ENCODE measurements around the gene MVK.

MVK gene

DNA sequence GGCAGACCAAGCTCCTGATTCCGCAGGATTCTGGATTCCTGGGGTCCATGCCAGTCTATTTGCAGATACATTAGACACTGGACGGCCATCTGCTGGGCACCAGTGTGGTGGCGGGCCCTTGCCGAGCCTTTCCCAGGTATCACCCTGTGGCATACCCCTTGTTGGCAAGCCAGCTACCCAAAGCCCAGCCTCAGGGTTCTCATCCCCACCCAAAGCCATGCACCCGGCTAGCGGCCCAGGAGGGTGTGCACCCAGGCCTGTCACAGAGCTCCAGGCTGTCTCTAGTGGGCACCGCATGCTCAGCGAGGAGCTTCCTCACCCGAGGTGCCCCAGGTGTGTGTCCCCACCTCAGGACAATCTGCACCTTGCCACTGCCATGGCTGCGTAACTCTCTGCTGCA, 14.0 kb upstream of the MVK start:
- no peak for DNase-seq (ENCODE audit: extremely low spot score)
- CTCF ChIA-PET, result no interaction called here
- POLR2A ChIA-PET, result interaction anchor here (0.7 kb wide), 1 partner anchor 14 kb away, joined by 3 read pairs; the partner anchor contains the start of gene MVK
- no peak for TF ChIP-seq ELF4 (IDR thresholded peaks at IDR 0.05)
- no peak for TF ChIP-seq FOXK2 (IDR thresholded peaks at IDR 0.05)
- TF ChIP-seq SP1 (IDR thresholded peaks at IDR 0.05), result no peak
- TF ChIP-seq TARDBP (IDR thresholded peaks at IDR 0.05), result no peak
- no peak for TF ChIP-seq FOXA1 (IDR thresholded peaks at IDR 0.05)
- TF ChIP-seq ARNT (IDR thresholded peaks at IDR 0.05), result no peak
- TF ChIP-seq BHLHE40 (IDR thresholded peaks at IDR 0.05; ENCODE audit: borderline replicate concordance), result no peak
- no peak for TF ChIP-seq CTBP1 (IDR thresholded peaks at IDR 0.05; ENCODE audit: borderline replicate concordance)
- TF ChIP-seq ZNF384 (IDR thresholded peaks at IDR 0.05), result no peak
- no peak for TF ChIP-seq L3MBTL2 (conservative IDR thresholded peaks at IDR 0.05)
- TF ChIP-seq HDGF (IDR thresholded peaks at IDR 0.05; ENCODE audit: borderline replicate concordance), result no peak
- no peak for TF ChIP-seq SUZ12 (IDR thresholded peaks at IDR 0.05)
- TF ChIP-seq, protein P1, sequence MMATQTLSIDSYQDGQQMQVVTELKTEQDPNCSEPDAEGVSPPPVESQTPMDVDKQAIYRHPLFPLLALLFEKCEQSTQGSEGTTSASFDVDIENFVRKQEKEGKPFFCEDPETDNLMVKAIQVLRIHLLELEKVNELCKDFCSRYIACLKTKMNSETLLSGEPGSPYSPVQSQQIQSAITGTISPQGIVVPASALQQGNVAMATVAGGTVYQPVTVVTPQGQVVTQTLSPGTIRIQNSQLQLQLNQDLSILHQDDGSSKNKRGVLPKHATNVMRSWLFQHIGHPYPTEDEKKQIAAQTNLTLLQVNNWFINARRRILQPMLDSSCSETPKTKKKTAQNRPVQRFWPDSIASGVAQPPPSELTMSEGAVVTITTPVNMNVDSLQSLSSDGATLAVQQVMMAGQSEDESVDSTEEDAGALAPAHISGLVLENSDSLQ (IDR thresholded peaks at IDR 0.05), result no peak
- no peak for TF ChIP-seq FOXM1 (IDR thresholded peaks at IDR 0.05; ENCODE audit: borderline replicate concordance)
- no peak for TF ChIP-seq NFRKB (IDR thresholded peaks at IDR 0.05)
- no peak for TF ChIP-seq LEF1 (IDR thresholded peaks at IDR 0.05; ENCODE audit: borderline replicate concordance)

DNA sequence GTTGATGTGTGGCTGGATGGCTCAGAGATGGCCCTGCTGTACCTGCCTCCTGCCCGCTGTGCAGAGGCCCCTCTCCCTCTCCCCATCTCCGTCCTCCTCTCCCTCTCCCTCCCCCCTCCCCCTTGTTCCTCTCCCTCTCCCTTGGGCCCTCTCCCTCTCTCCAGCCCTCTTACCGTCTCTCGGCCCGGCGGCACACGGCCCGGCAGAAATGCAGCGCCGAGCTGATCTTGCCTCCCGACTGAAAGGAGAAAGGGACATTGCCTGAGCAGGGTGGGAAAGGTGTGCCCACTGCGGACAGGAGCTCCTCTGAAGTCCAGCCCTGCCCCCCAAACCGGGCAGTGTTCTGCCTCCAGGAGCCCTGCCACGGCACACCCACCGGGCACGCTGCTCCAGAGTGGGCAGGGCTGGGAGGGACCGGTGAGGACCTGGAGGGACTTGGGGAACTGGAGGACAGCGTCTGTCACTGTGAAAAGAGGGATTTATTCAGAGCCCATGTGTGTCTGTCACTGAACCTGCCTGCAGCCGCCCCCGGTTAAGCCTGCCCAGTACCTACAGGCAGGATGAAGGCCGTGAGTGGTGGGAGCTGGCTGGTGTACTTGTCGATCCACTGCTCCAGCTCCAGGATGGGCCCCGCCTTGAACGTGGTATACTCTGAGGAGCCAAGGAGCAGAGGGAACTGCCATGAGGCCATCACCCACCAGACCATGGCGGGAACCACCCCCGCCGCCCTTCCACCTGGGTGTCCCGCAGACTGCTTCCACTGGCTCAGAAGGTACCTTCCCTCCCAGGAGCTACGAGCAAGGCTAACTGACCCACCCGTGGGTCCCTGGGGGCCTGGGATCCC, 12.5 kb upstream of the MVK start:
- ChIA-PET POLR2A (interaction anchor here (0.6 kb wide), 1 partner anchor 13 kb away, joined by 3 read pairs; the partner anchor contains the start of genes MMAB and MVK), CTCF (no interaction called here)
- DNase-seq (ENCODE audit: extremely low spot score), result no peak
- TF ChIP-seq SP1 (IDR thresholded peaks at IDR 0.05) (no peak), LEF1 (IDR thresholded peaks at IDR 0.05; ENCODE audit: borderline replicate concordance) (no peak)

DNA sequence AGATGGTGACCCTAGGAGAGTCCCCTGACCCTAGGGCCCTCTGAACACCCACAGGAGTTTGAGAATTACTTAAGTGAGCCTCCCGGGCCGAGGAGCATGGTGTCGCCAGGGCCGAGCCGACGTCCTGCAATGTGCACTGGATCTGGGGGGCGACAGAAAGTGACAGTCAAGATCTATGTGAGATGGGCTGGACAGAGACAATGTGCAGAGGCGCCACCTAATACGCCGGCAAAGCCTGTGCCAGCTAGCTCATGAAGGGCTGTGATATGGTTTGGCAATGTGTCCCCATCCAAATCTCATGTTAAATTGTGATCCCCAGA, 11.9 kb upstream of the MVK start:
- TF ChIP-seq ARNT (IDR thresholded peaks at IDR 0.05) (no peak), SP1 (IDR thresholded peaks at IDR 0.05) (no peak), FOXA1 (IDR thresholded peaks at IDR 0.05) (no peak)
- POLR2A ChIA-PET, result interaction anchor here (0.6 kb wide), 1 partner anchor 12 kb away, joined by 3 read pairs; the partner anchor contains the start of genes MMAB and MVK
- CTCF ChIA-PET, result no interaction called here
- no peak for DNase-seq (ENCODE audit: extremely low spot score)

DNA sequence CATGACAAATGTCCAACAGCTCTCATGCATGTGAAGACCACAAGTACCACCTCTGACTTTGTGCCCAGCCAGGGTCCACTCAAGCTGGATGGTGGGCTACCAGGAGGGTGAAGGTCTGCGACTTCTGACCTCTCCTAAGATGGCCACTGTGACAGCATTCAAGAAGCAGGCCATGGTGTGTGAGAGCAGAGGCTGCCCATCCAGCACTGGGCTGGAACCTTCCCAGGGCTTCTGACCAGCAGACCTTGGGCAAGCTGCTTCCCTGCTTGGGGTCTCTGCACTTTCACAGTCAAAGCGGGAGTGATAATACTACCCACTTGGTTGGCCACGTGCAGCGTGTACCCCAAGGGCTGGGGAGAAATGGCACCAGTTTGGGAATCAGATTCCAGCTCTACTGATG, 10.7 kb upstream of the MVK start:
- ChIA-PET POLR2A (no interaction called here), CTCF (no interaction called here)
- TF ChIP-seq BHLHE40 (IDR thresholded peaks at IDR 0.05; ENCODE audit: borderline replicate concordance) (no peak), ELF4 (IDR thresholded peaks at IDR 0.05) (no peak), SUZ12 (IDR thresholded peaks at IDR 0.05) (no peak), NFRKB (IDR thresholded peaks at IDR 0.05) (no peak), ARNT (IDR thresholded peaks at IDR 0.05) (no peak), LEF1 (IDR thresholded peaks at IDR 0.05; ENCODE audit: borderline replicate concordance) (no peak), FOXA1 (IDR thresholded peaks at IDR 0.05) (no peak), SP1 (IDR thresholded peaks at IDR 0.05) (no peak), FOXM1 (IDR thresholded peaks at IDR 0.05; ENCODE audit: borderline replicate concordance) (no peak), L3MBTL2 (conservative IDR thresholded peaks at IDR 0.05) (no peak), TARDBP (IDR thresholded peaks at IDR 0.05) (no peak), HDGF (IDR thresholded peaks at IDR 0.05; ENCODE audit: borderline replicate concordance) (no peak), FOXK2 (IDR thresholded peaks at IDR 0.05) (no peak), ZNF384 (IDR thresholded peaks at IDR 0.05) (no peak), CTBP1 (IDR thresholded peaks at IDR 0.05; ENCODE audit: borderline replicate concordance) (no peak)
- TF ChIP-seq, protein P1 (IDR thresholded peaks at IDR 0.05), result no peak
- DNase-seq (ENCODE audit: extremely low spot score), result no peak

DNA sequence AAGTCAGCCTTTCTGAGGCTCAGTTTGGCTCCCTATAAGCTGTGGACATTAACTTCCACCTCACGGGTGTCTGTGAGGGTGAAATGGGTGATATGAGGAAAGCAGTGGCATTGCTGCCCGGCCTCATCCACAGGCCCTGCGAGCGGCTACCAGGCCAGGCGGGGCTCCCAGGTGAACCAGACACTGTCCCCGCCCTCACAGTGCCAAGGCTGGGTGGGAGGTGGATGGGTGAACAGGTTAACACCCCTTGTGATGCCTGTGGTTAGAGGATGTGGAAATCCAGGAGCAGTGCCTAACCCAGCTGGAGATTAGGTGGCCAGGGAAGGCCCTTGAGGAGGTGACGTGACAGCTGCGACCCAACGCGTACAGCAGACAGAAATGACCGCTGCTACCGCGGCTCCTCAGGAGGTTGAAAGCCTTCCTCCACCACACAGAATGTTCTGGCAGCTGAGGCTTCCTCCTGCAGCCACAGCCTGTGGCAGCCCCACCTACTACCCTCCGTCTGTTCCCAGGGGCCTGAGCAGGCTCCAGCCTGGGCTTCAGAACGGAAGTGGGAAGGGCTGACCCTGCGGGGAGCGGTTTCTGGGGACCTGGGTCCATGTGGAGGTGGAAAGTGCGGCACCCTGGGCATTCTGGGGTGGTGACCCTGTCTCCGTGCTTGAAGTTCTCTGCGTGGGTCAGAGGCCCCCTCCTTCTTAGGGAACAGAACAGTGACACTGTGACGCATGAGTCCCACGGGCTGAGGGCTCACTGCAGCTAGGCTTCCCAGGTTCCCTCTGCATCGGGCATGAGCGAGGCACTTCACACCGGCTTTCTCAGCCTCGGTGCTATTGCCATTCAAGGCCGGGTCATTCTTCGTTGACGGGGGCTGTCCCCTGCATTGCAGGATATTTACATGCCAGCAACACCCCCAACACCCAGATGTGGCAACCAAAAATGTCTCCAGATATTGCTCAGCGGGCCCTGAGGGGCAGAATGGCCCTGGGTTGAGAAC, 10.0 kb upstream of the MVK start:
- no peak for DNase-seq (ENCODE audit: extremely low spot score)
- POLR2A ChIA-PET, result interaction anchor here (1.6 kb wide), 1 partner anchor 11 kb away, joined by 6 read pairs; the partner anchor contains the start of genes MMAB and MVK
- CTCF ChIA-PET, result no interaction called here
- TF ChIP-seq L3MBTL2 (conservative IDR thresholded peaks at IDR 0.05), result no peak
- TF ChIP-seq SUZ12 (IDR thresholded peaks at IDR 0.05), result no peak
- no peak for TF ChIP-seq ZNF384 (IDR thresholded peaks at IDR 0.05)
- no peak for TF ChIP-seq SP1 (IDR thresholded peaks at IDR 0.05)
- no peak for TF ChIP-seq CTBP1 (IDR thresholded peaks at IDR 0.05; ENCODE audit: borderline replicate concordance)
- TF ChIP-seq, protein P1 (IDR thresholded peaks at IDR 0.05), result no peak
- TF ChIP-seq LEF1 (IDR thresholded peaks at IDR 0.05; ENCODE audit: borderline replicate concordance), result no peak
- TF ChIP-seq ARNT (IDR thresholded peaks at IDR 0.05), result no peak
- TF ChIP-seq ELF4 (IDR thresholded peaks at IDR 0.05), result no peak
- TF ChIP-seq BHLHE40 (IDR thresholded peaks at IDR 0.05; ENCODE audit: borderline replicate concordance), result no peak
- no peak for TF ChIP-seq HDGF (IDR thresholded peaks at IDR 0.05; ENCODE audit: borderline replicate concordance)
- no peak for TF ChIP-seq FOXA1 (IDR thresholded peaks at IDR 0.05)
- TF ChIP-seq FOXM1 (IDR thresholded peaks at IDR 0.05; ENCODE audit: borderline replicate concordance), result no peak
- TF ChIP-seq FOXK2 (IDR thresholded peaks at IDR 0.05), result no peak
- no peak for TF ChIP-seq NFRKB (IDR thresholded peaks at IDR 0.05)
- TF ChIP-seq TARDBP (IDR thresholded peaks at IDR 0.05), result no peak

All from HEK293T (cell line).